Endodermal cell (in vitro differentiated cells): ENCODE data around the gene CDIPT. TPM values are rescaled to one million over a fixed set of nuclear protein-coding genes. Genes with fewer than 3 reads are reported as not detected.

Experiments used
- DNase-seq: peaks from one replicate; pipeline ENCODE4 v3.0.0-alpha.2; 2017
- H3K27ac ChIP-seq: 2 replicates; pipeline ENCODE4 v1.5.1; 2013; ENCODE audit warnings: mild to moderate bottlenecking, low read depth, low read length, moderate library complexity
- H3K27me3 ChIP-seq: 2 replicates; pipeline ENCODE4 v1.6.1; 2013; ENCODE audit warnings: mild to moderate bottlenecking, low read length, moderate library complexity; ENCODE audit not compliant: insufficient read depth, control insufficient read depth, poor library complexity, severe bottlenecking
- H3K36me3 ChIP-seq: 2 replicates; pipeline ENCODE4 v1.7.0; 2013; ENCODE audit warnings: mild to moderate bottlenecking, low read length, moderate library complexity; ENCODE audit not compliant: control insufficient read depth, insufficient read depth
- H3K4me1 ChIP-seq: one replicate; pipeline ENCODE4 v1.7.0; 2013; ENCODE audit warnings: low read length; ENCODE audit not compliant: control insufficient read depth, insufficient read depth
- H3K4me3 ChIP-seq: 2 replicates; pipeline ENCODE4 v1.5.1; 2013; ENCODE audit warnings: mild to moderate bottlenecking, low read length, moderate library complexity
- H3K9ac ChIP-seq: 2 replicates; pipeline ENCODE4 v1.6.1; 2013; ENCODE audit warnings: mild to moderate bottlenecking, low read length, moderate library complexity; ENCODE audit not compliant: poor library complexity, severe bottlenecking; ENCODE audit errors: extremely low read depth
- H3K9me3 ChIP-seq: 2 replicates; pipeline ENCODE4 v1.6.1; 2013; ENCODE audit warnings: mild to moderate bottlenecking, low read length, moderate library complexity; ENCODE audit not compliant: control insufficient read depth
- H3K27ac Mint-ChIP-seq: 2 replicates; pipeline ENCODE4 v1.8.0; 2020; ENCODE audit warnings: mixed read lengths
- H3K27me3 Mint-ChIP-seq: 2 replicates; pipeline ENCODE4 v1.8.0; 2021; ENCODE audit warnings: mild to moderate bottlenecking, mixed read lengths; ENCODE audit not compliant: insufficient read depth
- H3K36me3 Mint-ChIP-seq: 2 replicates; pipeline ENCODE4 v1.8.0; 2020; ENCODE audit warnings: low read depth, mixed read lengths
- H3K4me1 Mint-ChIP-seq: 2 replicates; pipeline ENCODE4 v1.8.0; 2020; ENCODE audit warnings: mixed read lengths
- H3K4me3 Mint-ChIP-seq: 2 replicates; pipeline ENCODE4 v1.8.0; 2020; ENCODE audit warnings: mild to moderate bottlenecking, moderate library complexity, mixed read lengths
- H3K9me3 Mint-ChIP-seq: 2 replicates; pipeline ENCODE4 v1.8.0; 2020; ENCODE audit warnings: mild to moderate bottlenecking, mixed read lengths
- CTCF ChIP-seq: fragments of 200-600 bp; sonication (generic); conservative IDR thresholded peaks from 2 replicates; pipeline ENCODE4 v1.5.0; 2021; ENCODE audit warnings: antibody characterized with exemption, mild to moderate bottlenecking
- WGBS, 2 experiments: methylation state at CpG; one replicate each; pipeline versions ENCODE4 v1.1.5 to v1.1.7; 2013; ENCODE audit warnings: missing lambda C conversion rate in 2 of 2, mixed read lengths in 1 of 2; ENCODE audit not compliant: insufficient coverage in 1 of 2, insufficient read length in 1 of 2; 5-methylcytosine and 5-hydroxymethylcytosine counted together
- total RNA-seq, 2 donors: library from RNA; stranded (reverse); fragmentation: NEBNext Ultra II Directional in 1 of 2; extraction: Animal tissue kit (Norgen Biotek cat#: 25700) in 1 of 2; gene quantifications; 2 replicates in 1 of 2; 3 replicates in 1 of 2; pipeline ENCODE4 v1.2.1, GENCODE V29; 2021

Gene CDIPT
- total RNA-seq, 2 donors from 2014 or later, result 63.4 to 68.4 TPM

DNA sequence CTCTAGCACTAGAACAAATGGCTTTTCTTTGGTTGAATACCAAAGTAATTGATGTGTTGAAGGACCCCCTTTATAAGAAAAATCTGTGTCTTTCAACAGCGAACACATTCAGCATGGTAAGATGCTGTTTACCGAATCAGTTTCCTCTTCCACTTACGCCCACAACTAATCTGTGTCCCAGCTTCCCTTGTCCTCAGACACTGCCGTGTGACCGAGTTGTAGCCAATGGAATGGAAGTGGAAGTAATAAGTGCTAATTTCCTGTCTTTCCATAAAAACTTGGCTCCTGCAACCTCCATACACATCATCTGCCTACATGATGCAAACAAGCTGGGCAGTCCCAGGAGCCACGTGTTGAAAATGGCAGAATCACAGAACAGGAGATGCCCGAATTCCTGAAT lies 10.4 kb downstream of the CDIPT start:
- H3K4me3 ChIP-seq, result no peak overlapping the region
- TF ChIP-seq CTCF, result no peak
- Mint-ChIP-seq H3K27ac (no peak overlapping the region), H3K4me1 (peaks cover 7% of the 10 kb centered on the region), H3K27me3 (no peaks in the 10 kb centered on the region), H3K4me3 (no peak overlapping the region), H3K9me3 (no peaks in the 10 kb centered on the region), H3K36me3 (no peaks in the 10 kb centered on the region)
- no peaks in the 10 kb centered on the region for H3K36me3 ChIP-seq
- H3K27me3 ChIP-seq, result no peaks in the 10 kb centered on the region
- peaks cover 4% of the 10 kb centered on the region for H3K4me1 ChIP-seq
- H3K27ac ChIP-seq, result no peak overlapping the region
- H3K9me3 ChIP-seq, result no peaks in the 10 kb centered on the region
- 91 to 97% methylated on average over 5 of the region's 7 CpGs for WGBS, 2 experiments
- no peak overlapping the region for H3K9ac ChIP-seq
- DNase-seq, result no peak

- TF ChIP-seq CTCF, result no peak
- Histone ChIP-seq H3K9me3 (no peaks in the 10 kb centered on the region), H3K9ac (no peak overlapping the region), H3K27ac (no peak overlapping the region), H3K36me3 (no peaks in the 10 kb centered on the region), H3K4me1 (peaks cover 4% of the 10 kb centered on the region), H3K27me3 (no peaks in the 10 kb centered on the region), H3K4me3 (no peak overlapping the region)
- Mint-ChIP-seq H3K27ac (no peak overlapping the region), H3K36me3 (no peaks in the 10 kb centered on the region), H3K9me3 (no peaks in the 10 kb centered on the region), H3K4me1 (peaks cover 7% of the 10 kb centered on the region), H3K4me3 (no peak overlapping the region), H3K27me3 (no peaks in the 10 kb centered on the region)
- 100% methylated on average over 3 of the region's 3 CpGs; no CpG with 5 or more reads in 1 of the 2 experiments for WGBS, 2 experiments
- no peak for DNase-seq
These were observed 12.0 kb downstream of the CDIPT start for GRCh38 chr16:29850998-29851397.

GRCh38 chr16:29849505-29849904 lies 13.5 kb downstream of the CDIPT start:
- 68 to 69% methylated on average over 2 to 5 of the region's 5 CpGs for WGBS, 2 experiments
- no peaks in the 10 kb centered on the region for H3K27me3 ChIP-seq
- no peaks in the 10 kb centered on the region for H3K9me3 Mint-ChIP-seq
- DNase-seq, result peak; percentile 84
- H3K4me1 Mint-ChIP-seq, result peaks cover 7% of the 10 kb centered on the region
- H3K27ac ChIP-seq, result no peak overlapping the region
- H3K9me3 ChIP-seq, result no peaks in the 10 kb centered on the region
- no peak overlapping the region for H3K4me3 Mint-ChIP-seq
- H3K4me1 ChIP-seq, result peaks cover 4% of the 10 kb centered on the region
- H3K9ac ChIP-seq, result peak overlapping the region; percentile 5
- no peak overlapping the region for H3K4me3 ChIP-seq
- no peaks in the 10 kb centered on the region for H3K36me3 Mint-ChIP-seq
- H3K36me3 ChIP-seq, result no peaks in the 10 kb centered on the region
- no peaks in the 10 kb centered on the region for H3K27me3 Mint-ChIP-seq
- H3K27ac Mint-ChIP-seq, result peak overlapping the region; percentile 88
- no peak for TF ChIP-seq CTCF
